Stimulated activated CD4-positive, alpha-beta T cell treated with anti-CD3 and anti-CD28 coated beads, Interleukin-1b, Interleukin-23, amount 100 ng/mL, for 24 hours (primary cell): Measurements from ENCODE around the gene TBC1D2B.
"Not testable (repeated sequence)": the region's sequence is repeated elsewhere in the genome, so short reads cannot be mapped to it uniquely, and the experiment has no call there.

Source experiments
- DNase-seq, 4 experiments: peaks; one replicate each; pipeline ENCODE4 v3.0.0-alpha.2; 2020; ENCODE audit warnings: low read depth in 4 of 4, low spot score in 1 of 4

TBC1D2B gene

DNA sequence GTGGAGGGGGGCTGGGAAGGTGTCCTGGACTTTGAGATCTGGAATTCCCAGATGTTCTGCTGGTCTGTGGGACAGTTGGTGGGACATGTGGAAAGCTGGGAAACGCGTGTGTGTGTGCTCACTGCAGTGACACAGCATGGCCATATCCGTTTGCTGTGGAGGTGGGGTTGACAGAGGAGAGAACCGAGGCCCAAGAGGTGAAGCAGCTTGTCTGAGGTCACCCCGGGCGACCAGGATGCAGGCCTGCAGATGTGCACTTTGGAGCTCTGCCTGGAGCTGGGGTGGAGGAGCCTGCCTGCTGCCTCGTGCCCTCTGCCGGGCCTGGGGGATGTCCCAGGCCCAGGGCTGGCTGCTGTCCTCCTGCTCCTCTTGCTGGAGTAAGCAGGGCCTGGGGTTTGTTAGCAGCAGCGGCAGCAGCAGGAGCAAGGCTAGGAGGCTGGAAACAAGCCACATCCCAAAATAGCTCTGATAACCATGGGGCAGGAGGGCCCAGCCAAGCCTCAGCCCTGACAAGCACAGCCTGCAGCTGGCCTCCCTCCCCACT lies 85.8 kb downstream of the TBC1D2B start:
- DNase-seq, result not testable (repeated sequence)

DNA sequence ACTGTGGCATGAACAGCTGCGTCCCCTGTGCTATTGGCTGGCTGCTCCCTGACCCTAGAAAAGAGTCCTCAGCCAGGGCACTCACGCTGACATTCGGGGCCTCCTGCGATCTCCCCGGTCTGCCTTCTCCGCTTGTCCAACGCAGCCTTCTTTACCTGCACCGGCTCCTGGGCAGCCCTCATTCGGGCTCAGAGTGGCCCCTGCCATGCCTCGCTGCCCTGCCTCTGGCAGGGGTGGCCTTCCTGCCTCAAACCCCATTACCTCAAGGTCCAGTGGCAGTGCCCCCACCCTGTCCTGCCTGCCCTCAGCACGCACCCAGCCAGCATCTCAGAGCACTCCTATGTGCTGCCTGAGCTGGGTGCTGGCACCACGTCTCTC lies 86.5 kb downstream of the TBC1D2B start:
- DNase-seq, result no peak

DNA sequence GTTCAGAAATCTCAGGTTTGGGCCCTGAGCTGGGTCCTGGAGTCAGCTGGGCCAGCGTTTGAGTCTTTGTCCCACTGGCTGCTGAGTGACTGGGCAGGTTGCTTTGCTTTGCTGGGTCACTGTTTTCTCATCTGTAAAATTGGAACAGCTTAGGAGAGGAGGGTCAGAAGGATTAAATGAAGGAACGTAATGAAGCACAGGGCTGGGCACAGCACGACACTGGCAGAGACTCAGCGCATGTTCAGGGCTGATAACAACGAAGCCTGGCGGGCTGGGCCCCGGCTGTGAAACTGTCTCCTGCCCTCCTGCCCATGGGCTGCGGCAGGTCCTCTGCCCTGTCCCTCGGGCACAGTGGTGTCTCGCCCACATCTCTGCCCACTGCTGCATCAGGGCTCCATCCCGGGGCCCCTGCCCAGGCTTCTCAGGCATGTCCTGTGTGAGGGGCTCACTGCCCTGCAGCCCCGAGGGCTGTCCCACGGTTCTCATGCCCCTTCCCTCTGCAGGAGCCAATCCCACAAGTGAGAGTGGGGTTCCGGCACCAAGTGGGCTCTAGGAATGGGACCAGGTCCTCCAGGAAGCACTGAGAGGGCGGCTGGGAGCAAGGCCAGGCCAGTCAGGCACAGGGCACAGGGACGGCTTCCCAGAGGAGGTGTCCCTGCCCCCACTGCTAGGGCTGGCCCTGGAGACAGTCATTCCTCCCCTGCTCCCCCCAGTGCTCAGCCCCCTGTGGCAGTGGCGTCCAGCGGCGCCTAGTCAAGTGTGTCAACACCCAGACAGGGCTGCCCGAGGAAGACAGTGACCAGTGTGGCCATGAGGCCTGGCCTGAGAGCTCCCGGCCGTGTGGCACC lies 88.0 kb downstream of the TBC1D2B start:
- no peak for DNase-seq

DNA sequence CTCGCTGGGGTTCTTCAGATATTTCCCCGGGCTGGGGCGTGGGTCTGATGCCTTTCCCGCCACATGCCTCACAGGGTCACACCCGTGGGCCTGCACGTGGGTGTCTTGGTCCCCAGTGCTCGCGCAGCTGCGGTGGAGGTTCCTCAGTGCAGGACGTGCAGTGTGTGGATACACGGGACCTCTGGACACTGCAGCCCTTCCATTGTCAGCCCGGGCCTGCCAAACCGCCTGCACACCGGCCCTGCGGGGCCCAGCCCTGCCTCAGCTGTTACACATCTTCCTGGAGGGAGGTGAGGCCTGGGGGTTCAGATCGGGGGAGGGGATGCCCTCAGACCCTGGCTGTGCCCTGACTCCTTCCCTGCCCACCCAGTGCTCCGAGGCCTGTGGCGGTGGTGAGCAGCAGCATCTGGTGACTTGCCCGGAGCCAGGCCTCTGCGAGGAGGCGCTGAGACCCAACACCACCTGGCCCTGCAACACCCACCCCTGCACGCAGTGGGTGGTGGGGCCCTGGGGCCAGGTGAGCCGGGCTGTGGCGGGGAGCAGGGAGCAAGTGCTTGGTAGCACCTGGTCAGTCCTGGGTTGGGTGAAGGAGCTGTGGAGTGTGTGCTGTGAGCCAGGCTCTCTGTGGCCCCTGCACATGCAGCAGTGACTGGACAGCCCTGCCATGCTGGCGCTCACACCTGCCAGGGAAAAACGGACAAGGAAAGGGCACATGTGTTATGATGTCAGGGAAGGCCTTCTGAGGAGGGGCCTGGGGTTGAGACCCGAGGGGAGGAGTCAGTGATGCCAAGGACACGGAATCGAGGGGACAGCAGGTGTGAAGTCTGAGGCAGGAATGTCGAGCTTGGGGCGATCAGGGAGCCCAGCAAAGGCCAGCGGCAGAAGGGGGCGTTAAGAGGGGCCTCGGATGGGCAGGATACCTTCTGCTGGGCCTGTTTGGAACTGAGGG lies 88.9 kb downstream of the TBC1D2B start:
- DNase-seq, result no peak

DNA sequence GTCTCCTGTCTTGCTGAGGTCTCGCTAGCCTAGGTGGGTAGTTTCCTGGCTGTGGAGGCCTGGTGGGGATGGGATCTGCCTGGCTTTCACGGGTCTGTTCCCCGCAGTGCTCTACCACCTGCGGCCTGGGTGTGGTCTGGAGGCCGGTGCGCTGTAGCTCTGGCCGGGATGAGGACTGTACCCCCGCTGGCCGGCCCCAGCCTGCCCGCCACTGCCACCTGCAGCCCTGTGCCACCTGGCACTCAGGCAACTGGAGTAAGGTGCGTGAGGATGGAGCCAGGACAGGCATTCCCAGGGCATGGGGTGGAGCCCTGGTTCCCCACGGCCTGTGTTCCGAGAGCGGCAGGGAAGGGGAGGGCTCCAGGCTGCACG lies 89.8 kb downstream of the TBC1D2B start:
- DNase-seq, result not testable (repeated sequence)

DNA sequence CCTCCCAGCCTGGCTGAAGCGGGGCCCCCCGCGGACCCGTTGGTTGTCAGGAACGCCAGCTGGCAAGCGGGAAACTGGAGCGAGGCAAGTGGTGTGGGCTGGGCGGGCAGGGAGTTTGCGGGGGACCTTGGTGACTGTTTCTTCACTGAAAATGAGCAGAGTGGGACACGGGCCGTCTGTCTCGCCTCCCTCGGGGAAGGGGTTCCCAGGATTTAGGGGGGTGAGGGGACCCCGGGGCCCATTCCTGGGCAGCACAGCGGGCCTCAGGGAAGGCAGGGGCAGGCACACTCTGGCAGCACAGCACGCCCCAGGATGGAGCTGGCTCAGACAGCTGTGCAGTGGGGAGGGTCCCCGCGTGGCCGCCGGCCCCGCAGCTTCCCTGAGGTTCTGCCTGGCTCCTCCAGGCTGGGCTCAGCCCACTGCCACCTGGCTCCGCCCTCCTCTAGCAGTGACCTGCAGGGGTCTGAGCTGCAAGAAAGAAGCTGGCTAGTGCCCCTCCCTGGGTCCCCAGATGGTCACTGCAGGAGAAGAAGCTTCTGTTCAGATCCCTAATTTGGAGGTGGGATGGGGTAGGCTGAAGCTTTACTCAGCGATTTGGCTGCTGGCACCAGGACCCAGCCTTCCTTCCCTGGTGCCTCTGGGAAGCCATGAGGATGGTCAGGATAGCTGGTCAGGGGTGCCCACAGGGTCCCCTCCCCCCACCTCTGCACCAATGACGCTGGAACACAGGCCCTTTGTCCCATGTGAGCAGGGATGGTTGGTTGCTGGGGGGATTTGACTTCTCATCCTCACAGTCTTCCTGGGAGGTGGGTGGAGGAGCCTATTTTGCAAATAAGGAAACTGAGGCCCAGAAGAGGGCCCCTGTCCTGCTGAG lies 90.4 kb downstream of the TBC1D2B start:
- no peak for DNase-seq

DNA sequence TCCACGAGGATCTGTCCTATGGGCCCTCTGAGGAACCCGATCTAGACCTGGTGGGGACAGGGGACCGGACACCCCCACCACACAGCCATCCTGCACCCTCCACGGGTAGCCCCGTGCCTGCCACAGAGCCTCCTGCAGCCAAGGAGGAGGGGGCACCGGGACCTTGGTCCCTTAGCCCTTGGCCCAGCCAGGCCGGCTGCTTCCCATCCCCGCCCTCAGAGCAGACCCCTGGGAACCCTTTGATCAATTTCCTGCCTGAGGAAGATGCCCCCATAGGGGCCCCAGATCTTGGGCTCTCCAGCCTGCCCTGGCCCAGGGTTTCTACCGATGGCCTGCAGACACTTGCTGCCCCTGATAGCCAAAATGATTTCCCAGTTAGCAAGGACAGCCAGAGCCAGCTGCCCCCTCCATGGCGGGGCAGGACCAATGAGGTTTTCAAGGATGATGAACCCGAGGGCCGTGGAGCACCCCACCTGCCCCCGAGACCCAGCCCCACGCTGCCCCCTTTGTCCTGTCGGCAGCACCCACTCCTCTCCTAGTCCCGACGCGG lies 91.5 kb downstream of the TBC1D2B start:
- DNase-seq, result no peak

DNA sequence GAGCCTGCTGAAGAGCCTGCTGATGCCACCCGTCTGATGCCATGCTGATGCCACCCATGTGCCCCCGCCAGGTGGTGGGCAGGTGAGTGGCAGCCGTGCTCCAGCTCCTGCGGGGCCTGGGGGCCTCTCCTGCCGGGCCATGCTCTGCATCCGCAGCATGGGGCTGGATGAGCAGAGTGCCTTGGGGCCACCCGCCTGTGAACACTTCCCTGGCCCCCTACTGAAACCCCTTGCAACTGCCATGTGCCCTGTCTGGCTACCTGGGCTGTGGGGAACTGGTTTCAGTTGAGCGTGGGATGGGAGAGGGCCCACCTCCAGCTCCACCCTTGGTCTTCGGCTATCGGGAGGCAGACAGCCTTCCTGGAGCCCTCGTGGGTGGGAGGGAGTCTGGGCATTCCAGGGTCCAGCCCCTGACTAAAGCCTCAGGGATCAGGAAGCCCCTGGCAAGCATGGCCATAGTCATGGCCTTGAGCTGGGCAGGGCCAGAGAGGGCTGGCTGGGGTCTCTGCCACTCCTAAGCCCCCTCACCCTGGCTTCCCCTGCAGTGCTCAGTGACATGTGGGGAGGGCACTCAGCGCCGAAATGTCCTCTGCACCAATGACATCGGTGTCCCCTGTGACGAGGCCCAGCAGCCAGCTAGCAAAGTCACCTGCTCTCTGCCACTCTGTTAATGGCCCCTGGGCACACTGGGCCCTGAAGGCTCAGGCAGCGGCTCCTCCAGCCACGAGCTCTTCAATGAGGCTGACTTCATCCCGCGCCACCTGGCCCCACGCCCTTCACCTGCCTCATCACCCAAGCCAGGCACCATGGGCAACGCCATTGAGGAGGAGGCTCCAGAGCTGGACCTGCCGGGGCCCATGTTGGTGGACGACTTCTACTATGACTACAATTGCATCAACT lies 92.2 kb downstream of the TBC1D2B start:
- no peak for DNase-seq

DNA sequence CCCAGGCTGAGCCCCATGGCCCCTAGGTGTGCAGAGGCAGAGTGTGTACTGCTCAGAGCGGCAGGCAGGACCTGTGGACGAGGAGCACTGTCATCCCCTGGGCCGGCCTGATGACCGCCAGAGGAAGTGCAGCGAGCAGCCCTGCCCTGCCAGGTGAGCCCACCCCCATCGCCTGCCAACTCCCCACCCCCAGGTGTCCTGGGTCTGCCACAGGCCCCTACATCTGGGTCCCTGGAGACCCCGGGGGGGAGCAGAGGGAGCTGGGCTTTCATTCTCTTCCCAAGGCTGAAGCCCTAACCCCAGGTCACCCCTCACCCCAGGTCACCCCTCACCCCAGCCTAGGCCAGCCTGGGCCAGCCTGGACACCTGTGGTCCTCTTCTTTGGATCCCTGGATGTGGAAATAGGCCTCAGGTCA lies 93.1 kb downstream of the TBC1D2B start:
- no peak for DNase-seq

DNA sequence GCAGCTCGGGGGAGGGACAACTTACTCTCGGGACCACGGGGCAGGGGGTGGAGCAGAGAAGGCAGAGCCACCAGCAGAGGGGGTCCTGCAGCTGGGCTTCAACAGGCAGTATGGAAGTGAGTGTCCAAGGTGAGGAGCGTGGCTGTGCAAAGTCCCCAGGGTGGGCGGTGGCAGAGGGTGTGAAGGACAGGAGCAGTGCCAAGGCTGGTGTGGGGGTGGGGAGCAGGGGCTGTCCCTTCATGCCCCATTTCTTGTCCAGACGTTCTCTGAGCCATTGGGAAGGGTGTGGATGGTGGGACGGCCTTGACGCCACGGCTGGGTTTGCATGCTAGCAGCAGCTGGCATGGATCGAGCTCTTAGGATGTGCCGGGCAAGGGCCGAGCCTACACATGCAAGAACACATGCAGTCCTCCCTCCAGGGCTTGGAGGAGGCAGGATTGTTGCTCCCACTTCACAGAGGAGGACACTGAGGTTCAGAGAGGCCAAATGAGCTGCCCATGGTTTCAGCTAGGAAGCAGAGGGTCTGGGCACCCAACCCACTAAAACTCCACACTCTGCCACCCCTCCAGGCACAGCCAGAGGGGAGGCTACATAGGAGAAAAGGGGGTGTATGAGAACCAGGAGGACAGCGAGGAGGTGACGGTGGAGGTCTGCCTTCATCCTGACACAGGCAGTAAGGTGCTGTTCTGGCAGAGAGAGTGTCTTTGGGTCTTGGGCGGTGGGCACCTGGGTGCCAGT lies 93.6 kb downstream of the TBC1D2B start:
- DNase-seq, result no peak

DNA sequence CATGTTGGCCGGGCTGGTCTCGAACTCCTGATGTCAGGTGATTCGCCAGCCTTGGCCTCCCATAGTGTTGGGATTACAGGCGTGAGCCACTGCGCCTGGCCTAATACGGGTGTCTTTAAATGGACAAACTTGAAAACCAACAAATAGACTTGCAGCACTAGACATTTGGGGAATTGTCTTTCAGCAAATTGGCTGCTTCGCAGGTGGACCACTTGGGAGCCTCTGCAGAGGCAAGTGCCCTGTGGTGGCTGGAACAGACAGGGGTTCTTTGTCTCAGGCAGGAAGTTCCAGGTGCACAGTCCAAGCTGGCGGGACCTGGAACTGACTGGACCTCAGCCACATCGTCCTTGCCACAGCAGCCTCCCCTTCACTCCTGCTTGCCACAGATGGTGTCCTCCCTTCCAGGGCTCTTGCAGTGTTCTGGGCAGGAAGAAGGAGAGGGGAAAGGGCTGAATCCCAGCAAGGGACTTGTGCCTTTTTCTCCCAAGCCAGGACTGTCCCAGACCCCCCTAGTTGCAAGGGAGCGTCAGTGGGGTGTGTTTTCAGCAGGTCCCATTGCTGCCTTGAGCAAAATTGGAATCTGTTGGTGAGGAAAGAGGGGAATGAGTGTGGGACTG lies 94.3 kb downstream of the TBC1D2B start:
- DNase-seq, result no peak

DNA sequence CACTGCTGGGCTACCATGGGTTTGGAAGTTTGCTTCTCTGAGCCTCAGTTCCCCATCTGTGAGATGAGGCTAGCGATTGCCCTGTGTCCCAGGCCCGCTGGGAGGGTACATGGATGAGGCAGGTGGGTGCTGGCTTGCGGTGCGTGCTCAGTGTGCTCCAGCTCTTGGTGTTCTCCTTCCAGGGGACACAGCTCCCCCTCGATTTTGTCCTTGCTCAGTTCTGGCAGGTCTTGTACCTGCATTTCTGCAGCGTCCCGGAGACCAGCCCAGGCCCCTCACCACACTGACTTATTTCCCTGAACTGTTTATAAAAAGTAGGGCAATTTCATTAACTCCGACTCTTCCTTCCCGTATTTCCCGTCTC lies 95.4 kb downstream of the TBC1D2B start:
- no peak for DNase-seq

DNA sequence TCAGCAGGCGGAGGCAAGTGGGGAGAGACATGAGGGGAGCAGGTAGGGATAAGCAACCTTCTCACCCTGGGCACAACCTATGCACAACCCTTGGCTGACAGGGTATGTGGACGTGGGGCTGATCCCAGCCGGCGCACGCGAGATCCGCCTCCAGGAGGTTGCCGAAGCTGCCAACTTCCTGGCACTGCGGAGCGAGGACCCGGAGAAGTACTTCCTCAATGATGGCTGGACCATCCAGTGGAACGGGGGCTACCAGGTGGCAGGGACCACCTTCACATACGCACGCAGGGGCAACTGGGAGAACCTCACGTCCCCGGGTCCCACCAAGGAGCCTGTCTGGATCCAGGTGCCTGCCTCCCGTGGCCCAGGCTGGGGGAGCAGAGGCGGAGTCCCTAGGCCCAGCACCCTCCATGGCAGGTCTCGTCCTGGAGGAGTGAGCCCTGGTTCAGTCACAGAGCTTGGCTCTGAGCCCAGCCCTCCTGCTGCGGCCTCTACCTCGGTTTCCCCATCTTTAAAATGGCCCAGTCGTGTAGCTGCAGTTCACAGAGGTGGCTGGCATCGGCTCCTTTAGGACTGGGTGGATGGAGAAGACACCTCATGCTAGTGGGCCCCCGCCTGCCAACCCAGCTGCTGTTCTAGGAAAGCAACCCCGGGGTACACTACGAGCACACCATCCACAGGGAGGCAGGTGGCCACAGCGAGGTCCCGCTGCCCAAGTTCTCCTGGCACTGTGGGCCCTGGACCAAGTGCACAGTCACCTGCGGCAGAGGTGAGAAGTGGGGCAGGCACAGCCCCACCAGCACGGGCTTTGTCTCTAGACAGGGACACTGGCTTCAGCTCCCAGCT lies 96.0 kb downstream of the TBC1D2B start:
- no peak for DNase-seq

DNA sequence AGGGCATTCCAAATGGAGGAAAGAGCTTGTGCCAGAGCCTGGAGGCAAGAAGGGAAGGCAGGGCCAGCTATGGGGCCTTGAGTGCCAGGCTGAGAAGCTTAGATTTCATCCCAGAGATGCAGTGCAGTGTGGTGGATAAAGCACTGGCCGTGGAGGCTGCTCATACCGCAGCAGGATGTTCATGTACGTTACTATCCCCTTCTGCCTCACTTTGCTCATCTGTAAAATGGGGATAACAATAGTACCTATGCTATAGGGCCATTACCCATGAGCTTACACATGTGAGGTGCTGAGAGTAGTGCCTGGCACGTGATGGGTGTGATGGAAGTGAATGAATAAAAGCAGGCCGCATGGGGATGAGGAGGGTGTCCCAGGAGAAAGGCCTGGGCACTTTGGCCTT lies 96.8 kb downstream of the TBC1D2B start:
- not testable (repeated sequence) for DNase-seq

DNA sequence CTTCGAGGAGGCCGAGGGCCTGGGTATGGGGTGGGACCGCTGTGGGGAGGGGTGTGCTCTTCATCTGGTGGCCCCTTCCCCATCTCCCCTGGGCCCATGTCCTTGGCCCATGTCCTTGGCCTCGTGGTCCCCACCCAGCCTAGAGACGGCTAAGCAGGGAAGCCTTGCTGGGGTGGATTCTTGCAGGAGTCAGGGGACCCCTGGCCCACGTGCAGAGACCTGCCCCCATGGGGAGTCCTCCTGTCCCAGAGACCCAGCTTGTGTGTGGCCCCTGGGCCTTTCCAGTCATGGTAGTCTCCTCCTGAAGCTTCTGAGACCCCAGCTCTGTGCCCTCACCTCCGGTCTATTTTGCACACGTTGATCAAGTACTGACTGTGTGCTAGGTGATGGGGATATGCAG lies 97.4 kb downstream of the TBC1D2B start:
- no peak for DNase-seq

DNA sequence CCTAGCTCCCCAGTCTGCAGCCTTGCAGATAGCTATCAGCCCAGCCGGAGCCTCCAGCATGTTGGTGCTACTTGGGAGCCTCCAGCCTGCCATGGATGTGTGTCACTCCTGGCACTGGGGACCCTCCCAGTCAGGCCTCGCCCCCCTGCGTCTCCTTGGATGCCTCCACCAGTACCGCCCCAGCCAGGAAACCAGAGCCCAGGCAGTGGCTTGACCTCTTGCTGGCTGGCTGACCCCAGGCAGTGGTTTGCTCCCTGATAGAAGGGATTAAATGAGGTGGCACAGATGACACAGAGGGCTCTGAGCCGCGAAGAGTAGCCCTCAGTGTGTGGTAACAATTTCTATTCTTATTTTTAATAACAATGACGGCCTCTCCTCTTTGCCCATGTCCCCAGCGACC lies 98.4 kb downstream of the TBC1D2B start:
- not testable (repeated sequence) for DNase-seq

DNA sequence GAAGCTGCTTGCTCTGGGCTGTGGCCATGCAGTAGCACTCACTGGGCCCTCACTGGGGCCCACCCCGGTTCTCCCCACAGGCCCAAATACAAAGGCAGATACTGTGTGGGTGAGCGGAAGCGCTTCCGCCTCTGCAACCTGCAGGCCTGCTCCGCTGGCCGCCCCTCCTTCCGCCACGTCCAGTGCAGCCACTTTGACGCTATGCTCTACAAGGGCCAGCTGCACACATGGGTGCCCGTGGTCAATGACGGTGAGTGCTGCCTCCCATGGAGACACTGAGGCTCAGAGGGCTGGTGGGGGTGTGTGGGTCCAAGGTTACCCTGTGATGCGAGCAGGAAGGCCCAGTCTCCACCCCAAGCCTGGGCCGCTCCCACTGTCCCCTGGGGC lies 98.8 kb downstream of the TBC1D2B start:
- DNase-seq, result not testable (repeated sequence)
